ENCODE data around the gene FUT4.
"Not testable (repeated sequence)": the region's sequence is repeated elsewhere in the genome, so short reads cannot be mapped to it uniquely, and the experiment has no call there.

The FUT4 gene

GRCh38 chr11:94533206-94533605 lies 10.5 kb upstream of the FUT4 start:
- DNase-seq: no peak

DNA sequence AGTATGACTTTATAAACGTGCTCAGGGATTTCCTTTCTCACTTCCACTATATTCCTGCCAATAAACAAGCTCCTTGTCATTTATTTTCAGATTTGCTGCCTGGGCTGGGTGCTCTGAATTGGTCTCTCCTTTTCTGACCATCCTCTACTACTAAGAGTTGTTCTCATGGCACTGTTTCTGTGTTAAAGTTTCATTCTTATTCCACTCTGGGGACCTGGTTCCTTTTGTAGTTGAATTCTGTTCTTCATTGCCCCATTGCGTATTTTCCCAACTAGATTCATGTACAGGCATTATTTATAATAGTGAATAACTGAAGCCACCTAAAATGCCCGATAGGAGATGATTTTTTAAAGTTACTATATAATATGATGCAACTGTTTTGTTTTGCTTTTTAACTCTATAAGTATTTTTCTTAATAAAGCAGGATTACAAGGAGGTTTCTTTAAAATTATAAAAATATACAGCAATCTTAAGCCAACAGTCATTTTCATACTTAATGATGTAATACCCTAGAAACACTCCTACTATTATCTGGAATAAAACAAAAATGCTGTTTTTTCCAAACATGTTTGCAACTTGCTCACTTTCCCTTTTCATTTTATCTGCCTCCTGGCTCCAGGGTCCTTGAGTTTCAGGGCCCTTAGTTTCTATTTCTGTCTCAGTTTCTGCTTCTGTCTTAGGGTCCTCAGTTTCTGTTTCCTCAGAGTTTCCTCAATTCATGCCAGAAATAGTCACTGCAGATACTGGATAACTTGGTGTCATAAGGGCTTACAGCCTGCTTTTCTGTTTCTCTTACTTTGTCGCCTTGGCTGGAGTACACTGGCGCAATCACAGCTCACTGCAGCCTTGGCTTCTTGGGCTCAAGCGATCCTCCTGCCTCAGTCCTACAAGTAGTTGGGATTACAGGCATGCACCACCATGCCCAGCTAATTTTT lies 9.8 kb upstream of the FUT4 start:
- no peak for DNase-seq

DNA sequence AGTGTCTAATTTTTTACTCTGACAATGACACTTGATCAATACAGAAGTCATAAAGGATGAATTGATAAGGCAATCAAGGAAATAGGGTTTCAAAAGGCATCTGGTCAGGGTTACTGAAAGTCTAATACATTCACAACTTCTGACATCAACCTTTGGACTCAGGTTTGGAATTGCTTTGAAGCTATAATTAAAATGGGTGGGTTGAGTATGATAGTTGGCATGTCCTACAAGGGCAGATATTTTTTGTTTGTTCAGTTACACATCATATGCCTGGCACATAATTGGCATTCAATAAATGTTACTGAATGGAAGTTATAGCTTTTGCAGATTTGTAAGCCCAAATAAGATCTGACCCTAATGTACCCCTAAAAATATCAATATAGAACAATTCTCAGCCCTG lies 7.3 kb upstream of the FUT4 start:
- DNase-seq: peak; percentile 68

- peak; percentile 62 for DNase-seq
Measured at GRCh38 chr11:94537031-94537600, 6.6 kb upstream of the FUT4 start.

DNA sequence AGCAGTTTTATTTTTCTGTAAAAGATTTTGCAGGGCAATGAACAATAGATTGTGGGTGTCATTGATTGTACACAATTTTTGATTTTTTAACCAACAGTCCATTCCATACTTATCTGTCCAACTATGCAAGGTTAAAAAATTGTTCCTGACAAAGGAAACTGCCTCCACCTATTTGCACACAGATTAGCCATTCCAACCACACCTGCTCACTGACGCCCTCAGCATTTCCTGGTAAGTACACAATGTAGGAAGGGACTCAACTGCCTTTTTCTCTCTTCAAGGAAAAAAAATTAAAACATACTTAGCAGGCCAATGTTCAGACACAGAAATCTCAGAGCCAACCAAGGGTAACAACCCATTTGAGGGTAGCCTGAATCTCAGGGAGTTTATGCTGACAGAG lies 4.3 kb upstream of the FUT4 start:
- peak; percentile 68 for DNase-seq

GRCh38 chr11:94544646-94545263 lies 1.0 kb downstream of the FUT4 start:
- no peak for DNase-seq

DNA sequence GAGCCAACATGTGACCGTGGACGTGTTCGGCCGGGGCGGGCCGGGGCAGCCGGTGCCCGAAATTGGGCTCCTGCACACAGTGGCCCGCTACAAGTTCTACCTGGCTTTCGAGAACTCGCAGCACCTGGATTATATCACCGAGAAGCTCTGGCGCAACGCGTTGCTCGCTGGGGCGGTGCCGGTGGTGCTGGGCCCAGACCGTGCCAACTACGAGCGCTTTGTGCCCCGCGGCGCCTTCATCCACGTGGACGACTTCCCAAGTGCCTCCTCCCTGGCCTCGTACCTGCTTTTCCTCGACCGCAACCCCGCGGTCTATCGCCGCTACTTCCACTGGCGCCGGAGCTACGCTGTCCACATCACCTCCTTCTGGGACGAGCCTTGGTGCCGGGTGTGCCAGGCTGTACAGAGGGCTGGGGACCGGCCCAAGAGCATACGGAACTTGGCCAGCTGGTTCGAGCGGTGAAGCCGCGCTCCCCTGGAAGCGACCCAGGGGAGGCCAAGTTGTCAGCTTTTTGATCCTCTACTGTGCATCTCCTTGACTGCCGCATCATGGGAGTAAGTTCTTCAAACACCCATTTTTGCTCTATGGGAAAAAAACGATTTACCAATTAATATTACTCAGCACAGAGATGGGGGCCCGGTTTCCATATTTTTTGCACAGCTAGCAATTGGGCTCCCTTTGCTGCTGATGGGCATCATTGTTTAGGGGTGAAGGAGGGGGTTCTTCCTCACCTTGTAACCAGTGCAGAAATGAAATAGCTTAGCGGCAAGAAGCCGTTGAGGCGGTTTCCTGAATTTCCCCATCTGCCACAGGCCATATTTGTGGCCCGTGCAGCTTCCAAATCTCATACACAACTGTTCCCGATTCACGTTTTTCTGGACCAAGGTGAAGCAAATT lies 1.8 kb downstream of the FUT4 start:
- no peak for DNase-seq

- DNase-seq: peak; percentile 9
Measured at GRCh38 chr11:94546162-94546470, 2.4 kb downstream of the FUT4 start.

DNA sequence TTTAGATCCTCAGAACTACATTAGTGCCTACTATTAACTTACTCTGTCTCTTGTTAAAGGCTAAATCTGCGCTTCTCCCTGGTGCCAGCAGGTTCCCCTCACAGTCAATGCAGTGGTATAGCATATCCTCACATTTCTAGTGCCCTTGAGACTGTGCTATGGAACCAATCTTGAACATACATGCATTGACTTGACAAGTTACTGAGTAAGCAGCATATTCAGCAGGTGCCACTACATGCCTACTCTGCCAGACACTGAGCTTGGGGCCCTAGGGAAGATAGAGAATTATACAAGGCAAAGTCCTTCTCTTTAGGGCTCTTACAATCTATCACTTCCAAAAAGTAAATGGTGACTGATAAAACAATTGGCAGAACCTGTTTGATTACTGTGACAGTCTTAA lies 3.2 kb downstream of the FUT4 start:
- DNase-seq: peak; percentile 51

DNA sequence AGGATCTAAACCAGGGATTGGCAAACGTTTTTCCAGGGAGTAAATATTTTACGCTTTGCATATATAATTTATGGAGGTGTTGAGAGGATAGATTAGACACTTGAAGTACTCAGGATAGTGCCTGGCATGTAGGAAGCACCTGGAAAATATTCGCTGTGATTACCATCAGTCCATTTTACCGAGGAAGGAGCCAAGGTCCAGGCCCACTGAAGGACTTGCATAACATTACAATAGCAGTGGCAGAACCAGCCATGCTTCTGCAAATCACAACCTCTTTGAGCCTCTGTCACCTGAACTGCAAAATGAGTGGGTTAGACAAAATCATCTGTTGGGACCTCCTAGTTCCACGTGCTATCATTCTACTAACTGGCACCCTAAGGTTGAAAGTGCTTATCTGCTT lies 5.4 kb downstream of the FUT4 start:
- DNase-seq: no peak

- DNase-seq: no peak
Measured at GRCh38 chr11:94550513-94550912, 6.8 kb downstream of the FUT4 start.

- DNase-seq: peak; percentile 79
Measured at GRCh38 chr11:94553938-94554337, 10.2 kb downstream of the FUT4 start.

DNA sequence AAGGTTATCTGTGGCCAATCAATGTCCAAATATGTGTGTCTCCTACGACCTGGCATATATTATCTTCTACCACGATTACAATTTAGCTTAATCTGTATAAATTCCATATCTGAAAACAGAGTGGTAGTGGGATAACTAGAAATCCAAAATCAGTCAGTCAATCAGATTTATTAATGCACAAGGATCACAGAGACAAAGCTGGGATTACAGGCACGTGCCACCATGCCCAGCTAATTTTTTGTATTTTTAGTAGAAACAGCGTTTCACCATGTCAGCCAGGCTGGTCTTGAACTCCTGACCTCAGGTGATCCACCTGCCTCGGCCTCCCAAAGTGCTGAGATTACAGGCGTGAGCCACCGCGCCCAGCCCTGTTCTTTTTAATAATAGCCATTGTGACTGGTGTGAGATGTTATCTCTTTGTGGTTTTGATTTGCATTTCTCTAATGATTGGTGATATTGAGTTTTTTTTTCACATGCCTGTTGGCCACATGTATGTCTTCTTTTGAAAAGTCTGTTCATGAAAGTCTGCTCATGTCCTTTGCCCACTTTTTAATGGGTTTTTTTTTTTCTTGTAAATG lies 12.1 kb downstream of the FUT4 start:
- DNase-seq: not testable (repeated sequence)

DNA sequence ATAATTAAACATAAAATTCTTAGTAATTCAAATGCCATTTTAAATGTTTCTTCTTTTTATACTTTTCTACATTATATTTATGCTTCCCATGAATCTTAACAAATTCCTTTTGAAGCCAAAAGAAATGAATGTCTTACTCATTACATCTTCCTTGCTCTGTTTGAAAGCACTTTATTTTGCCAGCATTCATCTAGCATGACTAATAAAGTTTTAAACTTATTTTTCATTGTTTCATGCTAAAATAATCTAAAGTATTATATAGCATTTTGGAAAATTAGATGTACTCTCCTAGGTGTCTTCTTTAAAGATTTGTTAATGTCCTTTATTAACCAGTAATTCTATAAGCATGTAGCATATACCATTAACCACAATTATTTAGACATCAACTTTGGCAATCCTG lies 13.7 kb downstream of the FUT4 start:
- no peak for DNase-seq

- DNase-seq: no peak
Measured at GRCh38 chr11:94557992-94558391, 14.3 kb downstream of the FUT4 start.

DNA sequence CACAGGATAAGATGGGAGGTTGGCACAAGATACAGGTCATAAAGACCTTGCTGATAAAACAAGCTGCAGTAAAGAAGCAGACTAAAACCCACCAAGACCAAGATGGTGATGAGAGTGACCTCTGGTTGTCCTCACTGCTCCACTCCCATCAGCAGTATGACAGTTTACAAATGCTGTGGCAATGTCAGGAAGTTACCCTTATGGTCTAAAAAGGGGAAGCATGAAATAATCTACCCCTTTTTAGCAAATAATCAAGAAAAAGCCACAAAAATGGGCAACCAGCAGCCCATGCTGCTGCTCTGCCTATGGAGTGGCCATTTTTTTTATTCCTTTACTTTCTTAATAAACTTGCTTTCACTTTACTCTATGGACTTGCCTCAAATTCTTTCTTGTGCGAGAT lies 14.7 kb downstream of the FUT4 start:
- no peak for DNase-seq

DNA sequence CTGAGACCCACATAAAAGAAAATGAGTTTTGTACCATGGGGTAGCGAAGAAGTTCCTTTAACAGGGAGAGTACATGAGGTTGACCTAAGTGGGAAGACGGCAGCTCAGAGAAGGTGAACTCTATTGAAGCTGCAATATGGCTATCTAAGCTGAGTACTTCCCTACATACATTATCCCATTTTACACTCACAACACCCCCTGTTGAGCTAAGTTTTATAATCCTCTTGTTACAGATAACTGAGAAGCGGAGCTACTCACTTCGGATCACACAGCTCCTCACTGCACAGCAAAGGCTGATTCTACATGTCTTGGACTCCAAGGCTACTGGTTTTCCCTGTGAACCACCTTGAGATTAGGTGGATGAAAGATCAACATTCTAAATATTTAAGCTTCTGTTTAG lies 15.2 kb downstream of the FUT4 start:
- no peak for DNase-seq

GRCh38 chr11:94559361-94559760 lies 15.6 kb downstream of the FUT4 start:
- no peak for DNase-seq

DNA sequence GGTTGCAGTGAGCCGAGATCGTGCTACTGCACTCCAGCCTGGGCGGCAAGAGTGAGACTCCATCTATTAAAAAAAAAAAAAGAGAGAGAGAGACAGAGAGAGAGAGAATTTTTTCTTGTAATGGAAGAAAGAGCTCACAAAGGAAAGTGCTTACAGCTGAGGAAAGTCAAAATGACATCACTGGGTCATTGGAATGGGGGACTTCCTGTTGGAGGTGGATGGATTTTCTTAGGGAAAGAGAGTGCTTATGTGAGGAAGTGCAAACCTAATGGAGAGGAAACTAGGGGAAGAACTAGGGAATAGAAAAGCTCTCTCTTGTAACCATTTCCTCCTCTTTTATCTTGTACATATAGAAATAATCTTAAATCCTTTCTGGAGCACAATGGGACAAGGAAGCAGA lies 17.1 kb downstream of the FUT4 start:
- DNase-seq: no peak

DNA sequence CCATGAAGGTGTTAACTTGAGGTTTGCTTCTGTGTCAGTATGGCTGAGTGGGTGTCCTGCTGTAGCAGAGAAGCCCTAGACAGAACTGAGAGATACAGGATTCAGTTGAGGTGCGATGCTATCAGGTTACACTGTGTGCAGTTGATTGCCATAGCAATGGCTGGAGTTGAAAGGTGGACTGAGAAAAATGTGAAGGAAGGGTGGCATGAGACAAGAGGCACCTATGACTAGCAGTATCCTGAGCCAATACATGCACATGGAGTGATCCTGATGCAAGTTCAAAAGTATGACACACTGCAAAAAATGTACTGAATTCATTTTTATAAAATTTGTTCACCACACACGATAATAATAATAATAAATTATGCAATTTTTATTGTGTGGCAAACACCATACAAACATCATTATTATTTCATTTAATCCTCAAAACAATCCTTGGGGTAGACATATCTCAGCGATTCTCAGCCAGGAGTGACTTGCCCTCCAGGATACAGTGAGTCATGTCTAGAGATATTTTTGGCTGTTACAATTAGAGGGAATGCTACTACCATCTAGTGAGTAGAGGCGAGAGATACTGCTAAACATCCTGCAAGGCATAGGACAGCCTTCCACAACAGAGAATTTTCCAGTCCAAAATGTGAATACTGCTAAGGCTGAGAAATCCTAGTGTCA lies 19.6 kb downstream of the FUT4 start:
- DNase-seq: peak; percentile 31

GRCh38 chr11:94563848-94564467 lies 20.2 kb downstream of the FUT4 start:
- DNase-seq: no peak

- no peak for DNase-seq
Measured at GRCh38 chr11:94567181-94567670, 23.5 kb downstream of the FUT4 start, which contains the start of gene PIWIL4. Gene PIWIL4 (plus strand): TSS chr11:94567368. CDS start chr11:94567519, 151 bp downstream.

Data from NCI-H69 (cell line).